Measurements from ENCODE around the gene CEP170B.

DNA sequence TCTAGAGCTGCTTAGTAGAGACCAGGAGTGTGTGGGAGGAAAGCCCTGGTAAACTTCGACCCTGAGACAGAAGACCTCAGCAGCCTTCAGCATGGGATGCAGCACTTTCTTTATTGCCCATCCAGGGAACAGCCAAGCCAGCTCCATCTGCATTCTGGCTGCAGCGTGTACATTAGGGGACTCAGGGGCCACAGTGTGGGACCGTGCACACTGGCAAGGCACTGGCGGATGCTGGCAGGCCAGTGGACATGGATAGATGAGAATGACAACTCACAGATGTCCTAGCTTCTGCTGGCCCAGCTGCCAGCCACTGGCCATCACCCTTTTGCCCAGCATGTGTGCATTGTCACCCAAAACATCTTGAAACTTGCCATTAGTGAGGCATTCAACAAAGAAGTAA is 72.1 kb downstream of the CEP170B start:
- no peak for TF ChIP-seq EZH2phosphoT487 (IDR thresholded peaks at IDR 0.05; ENCODE audit: borderline replicate concordance)
- TF ChIP-seq CTCF (conservative IDR thresholded peaks at IDR 0.05; ENCODE audit: low read length): no peak

Measured in Loucy (cell line).